ENCODE results near the gene PODXL2.
A peak's percentile ranks its signal among the peaks of the same experiment; 100 is the strongest.

Gene PODXL2

DNA sequence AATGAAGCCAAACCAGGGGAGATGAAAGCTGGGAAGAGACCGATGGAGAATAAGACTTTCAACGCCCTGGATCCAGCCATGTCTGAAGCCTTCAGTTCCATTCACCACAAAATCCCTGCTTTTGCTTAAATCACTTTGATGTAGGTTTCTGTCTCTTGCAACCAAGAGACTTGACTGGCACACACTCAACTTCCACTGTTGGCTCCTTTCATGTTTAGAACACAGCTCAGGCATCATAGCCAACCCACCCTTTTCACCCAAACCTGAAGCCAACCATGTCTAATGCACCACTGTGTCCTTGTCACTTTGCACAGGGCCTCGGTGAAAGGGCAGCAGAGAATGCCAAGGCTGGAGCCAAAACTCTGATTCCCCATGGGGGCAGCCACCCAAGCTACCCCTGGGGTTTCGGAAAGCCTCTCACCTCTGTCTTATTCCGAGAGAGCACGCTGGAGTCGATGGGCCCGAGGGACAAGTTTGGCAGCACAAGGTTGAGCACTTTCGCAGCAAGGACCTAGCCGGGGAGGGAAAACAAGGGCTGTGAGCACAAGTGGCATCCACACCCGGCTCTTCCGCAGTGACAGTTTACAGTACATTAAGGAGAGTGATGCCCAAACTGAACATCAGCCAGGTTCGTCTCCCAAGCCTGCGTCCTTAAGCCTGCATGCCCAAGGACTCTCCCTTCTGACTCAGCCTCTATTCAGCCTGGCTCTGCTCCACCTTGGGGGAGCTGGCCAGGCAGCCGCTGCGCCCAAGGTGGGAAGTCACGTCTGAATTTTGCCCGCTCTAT, 81.4 kb downstream of the PODXL2 start:
- peak; percentile 22 for DNase-seq

DNA sequence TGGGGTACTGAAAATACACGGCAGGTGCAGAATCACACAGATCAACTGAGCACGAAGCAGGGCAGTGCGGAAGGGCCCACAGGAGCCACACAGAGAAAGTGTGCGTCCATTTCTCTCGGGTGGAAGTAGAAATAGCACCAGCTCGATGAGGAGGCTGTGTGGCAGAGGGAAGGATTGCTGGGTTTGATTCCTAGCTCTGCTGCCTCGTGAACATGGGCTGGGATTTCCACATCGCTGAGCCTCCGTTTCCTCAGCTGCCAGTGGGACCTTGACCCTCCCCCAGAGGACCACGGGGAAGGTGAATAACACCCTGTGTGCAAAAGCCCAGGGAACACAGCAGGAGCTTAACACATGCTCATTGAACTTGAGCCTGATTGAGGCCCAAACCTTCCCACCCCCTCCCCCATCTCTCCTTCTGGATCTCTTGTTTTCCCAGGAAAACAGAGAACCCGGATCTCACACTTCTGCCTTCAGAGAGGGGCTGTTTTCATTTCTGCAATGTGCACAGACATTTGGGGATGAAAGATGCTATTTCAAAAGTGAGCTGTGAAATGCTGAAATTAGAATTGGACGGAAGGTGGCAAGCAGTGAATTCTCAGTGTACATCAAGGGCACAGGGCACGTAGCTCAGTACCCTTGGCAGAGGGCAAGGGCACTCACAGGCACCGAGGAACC, 82.2 kb downstream of the PODXL2 start:
- no peak for DNase-seq

DNA sequence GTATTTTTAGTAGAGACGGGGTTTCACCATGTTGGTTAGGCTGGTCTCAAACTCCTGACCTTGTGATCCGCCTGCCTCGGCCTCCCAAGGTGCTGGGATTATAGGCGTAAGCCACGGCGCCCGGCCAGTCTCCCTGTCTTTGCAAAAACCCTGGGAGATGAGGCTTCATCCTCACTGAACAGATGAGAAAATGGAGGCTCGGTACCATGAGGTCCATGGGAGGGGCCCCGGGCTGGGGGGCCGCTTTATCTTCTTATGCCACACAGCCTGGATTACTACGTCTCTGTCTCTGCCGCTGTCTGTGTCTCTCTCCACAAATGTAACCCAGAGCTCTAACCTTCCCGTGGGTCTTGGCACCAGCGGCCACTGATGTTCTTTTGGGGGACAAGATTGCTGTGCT, 82.9 kb downstream of the PODXL2 start:
- no peak for DNase-seq

DNA sequence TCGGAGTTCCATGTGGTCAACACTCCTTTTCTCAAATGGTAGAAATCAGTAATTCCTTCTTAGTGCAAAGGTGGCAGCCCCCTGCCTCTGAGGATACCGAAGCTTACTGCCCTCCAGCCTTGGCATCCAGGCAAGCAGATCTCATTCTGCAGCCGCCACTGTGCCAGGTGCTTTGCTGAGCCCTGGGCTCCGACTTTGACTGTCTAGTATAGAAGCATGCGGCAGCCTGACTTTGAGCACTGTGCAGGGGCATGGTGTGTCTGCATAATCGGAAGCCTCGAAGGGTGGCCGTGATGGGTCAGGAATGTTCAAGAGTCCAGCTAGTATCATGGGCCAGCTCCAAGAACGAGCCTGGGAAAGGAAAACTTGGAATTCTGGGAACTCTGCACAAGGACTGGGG, 83.5 kb downstream of the PODXL2 start:
- DNase-seq = no peak

DNA sequence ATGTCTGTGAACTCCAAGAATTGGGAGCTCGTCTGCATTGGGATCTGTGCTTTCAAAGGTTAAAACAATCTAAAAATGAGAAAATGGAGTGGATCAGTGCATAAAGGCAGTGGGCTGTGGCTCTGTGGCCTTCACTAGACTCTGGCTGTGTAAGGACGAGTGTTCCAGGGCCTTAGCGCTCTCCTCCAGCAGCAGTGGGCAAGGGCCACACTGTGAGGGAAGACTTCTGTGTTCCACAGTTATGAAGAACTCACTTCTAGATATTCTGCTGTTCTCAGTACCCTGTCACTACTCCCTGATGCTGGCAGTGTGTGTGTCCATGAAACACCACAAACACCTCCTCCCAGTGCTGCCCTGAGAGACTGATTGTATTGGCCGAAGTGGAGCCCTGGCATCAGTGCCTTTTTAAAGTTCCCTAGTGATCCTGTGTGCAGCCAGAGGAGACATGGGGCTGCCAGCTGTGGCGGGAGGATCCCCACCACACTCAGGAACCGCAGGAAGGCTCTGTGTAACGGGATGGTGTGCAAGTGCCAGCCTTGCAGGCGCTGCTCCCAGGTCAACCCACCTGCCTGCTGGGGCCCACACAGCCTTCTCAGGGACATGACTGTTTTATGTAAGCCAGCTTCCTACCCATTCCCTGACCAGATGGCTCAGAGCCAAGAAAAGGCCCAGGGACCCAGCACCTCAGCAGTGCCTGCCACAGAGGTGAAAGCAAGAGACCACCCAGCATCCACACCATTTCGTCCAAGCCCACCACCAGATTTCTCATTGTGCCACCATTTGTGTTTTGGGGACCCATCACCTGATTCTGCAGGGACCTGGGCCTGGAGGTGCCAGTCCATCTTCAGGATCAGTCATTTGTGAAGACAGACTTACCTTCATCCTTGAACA, 84.1 kb downstream of the PODXL2 start:
- DNase-seq = no peak

DNA sequence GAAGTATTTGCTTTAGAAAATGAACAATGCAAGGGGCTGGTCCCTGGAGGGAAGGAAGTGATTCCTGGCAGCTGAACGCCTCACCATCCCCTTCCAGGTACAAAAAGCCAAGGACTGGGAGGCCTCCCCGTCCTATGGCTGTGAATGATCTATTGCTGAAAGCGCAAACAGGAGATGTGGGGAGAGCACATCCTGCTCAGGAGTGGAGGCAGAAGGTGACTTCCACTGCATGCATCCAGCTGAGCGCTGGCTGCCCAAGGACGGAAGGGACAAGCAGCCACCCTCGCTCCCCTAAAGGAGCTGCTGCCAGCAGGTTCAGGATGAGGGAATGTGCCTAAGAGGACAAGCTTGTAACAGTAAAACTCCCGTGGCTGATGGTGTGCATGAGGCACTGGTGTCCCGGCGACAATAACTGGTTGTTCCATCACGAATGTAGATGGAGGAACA, 85.2 kb downstream of the PODXL2 start:
- DNase-seq = no peak

DNA sequence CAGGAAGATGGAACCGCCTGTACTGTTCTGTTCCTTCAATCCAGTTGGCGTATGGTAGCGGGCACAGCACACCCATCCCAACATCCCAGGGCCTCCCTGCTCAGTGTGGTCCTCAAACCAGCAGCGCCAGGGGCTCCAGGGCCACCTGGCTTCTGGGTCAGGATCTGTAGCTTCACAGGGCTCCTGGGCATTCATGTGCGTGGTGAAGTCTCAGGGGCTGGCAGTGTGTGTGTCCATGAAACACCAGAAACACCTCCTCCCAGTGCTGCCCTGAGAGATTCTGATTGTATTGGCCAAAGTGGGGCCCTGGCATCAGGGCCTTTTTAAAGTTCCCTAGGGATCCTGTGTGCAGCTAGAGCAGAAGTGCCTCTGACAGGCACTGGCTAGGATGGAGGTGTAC, 85.9 kb downstream of the PODXL2 start:
- no peak for DNase-seq

DNA sequence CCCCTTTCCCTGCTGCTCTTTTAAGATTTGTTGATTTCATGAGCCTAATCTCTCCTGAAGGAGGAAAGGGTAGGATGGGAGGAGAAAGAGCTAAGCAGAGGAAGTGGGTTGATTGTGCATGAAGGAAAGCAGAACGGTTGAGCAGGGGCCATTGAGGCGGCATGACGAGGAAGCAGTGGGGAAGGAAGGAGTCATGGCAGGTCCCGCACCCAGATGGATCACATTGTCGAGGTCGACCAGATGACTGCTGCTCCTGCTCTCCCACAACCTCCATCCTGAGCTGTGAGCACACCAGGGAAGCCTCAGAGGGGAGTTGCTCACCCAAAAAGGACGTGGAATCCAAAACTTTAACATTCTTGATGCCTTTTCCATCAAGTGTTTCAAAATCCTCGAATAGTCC, 86.5 kb downstream of the PODXL2 start:
- DNase-seq = no peak

DNA sequence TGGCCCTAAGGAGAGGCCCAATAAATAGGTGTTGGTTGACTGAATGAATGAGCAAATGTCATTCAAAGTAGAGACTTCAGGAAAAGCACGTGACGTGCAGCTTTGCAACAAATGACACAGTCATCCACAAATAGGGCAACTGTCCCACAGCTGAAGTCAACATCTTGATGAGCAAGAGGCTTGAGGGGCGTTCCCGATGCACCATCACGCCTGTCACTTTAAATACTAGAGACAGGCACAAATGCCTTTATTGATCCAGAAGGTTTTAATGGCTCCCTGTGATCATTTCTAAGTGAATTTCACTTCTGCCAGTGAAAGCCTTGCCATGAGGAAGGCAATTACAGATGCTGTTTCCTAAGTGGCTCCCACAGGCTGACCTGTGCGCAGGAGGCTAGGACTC, 87.4 kb downstream of the PODXL2 start:
- DNase-seq = no peak

DNA sequence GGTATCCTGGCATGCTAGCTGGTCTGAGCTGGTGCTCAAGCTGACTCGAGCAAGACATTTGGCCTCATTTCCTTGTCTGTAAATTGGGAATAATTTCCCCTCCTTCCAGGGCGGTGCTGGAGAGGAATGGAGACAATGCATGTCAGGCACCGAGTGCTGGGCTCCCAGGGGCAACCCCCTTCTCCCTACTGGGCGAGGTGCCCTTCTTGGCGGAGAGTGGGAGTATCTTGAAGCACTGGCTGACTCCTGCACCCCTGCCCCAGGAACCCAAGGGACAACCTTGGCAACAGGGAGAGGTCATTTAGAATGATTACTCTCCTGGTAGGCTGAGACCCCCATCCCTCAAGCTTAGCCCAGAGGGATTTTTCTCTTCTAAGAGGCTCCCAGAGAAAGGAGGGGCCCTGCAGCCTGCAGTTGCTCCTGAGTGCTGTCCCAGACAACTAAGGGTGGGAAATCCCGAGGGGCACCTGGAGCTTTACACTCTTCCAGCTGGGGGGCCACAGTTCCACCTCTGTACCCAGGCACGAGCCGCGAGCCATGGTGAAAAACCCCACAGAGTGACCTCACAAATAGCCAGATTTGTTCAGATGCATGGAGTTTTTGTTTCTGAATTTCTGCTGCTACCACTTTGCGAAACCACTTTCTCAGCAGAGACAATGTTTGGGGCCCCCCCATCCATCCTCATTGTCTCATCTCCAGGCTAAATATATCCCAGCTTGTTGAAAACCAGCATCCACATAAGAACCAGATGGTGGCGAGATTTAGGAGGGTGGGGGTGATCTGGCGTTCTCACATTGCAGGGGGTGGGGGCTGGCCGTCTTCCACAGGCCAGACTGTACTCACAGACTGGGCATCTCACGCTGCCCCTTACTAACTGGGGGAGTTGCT, 88.6 kb downstream of the PODXL2 start:
- DNase-seq = no peak

DNA sequence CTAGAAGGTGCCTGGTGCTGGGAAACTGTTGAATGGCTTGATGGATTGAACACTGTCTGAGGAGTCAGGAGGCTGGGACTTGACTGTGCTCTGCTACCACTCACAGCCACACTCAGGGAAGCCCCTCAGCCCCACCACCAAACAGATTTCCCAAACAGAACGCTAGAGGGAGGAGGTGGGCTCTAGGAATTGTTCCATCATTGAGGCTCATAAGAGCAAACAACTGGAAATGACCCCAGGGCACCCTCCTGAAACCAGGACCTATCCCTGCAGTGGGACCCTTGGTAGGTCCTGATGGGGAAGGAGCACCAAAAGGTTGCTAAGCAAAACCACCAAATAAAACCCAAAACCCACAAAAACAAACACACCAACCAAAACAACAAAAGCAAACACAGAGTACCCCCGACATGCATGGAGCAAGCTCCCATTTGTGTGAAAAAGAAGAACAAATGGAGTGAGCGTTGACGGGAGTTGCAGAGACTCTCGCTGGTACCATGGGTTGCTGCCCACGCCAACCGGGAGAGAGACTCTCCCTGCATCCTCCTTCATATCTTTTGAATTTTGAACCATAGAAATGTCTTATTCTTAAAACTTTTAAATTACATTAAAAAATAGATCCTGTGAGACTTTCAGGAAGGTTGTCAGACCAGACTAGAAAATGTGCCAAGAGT, 89.4 kb downstream of the PODXL2 start:
- no peak for DNase-seq

DNA sequence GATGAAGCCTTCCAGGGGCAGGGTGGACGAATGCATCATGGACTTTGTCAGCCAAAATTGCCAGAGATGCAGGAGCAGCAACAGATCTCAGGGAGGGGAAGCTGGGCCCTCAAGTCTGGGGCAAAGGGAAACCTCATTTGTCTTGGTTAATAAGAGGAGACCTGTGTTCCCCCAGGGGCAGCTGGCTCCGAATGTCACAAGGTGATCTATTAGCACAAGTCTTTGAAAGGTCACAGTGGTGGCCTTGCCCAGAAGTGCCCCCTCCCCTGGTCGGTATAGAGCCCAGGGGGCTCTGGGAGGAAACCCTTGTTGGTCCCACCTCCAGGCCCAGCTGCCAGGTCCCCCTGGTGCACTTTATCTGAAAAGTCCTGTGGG, 89.9 kb downstream of the PODXL2 start:
- DNase-seq = no peak

DNA sequence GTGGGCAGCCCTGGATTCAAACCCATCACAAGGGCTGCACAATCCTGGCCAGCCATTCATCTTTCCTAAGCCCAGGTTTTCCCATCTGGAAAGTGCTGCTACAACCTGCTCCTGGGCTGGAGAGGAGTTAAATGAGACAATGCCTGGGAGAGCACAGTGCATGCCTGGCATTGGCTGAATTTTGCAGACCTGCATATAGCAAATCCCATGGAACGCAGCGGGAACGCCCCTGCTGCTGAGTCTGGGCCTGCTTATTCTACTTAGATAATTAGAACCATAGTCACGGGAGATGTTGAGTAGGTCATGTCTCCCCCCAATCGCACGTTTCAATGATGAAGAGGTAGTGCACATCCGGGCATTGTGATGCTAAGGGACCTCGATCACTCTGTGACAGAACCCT, 90.4 kb downstream of the PODXL2 start:
- DNase-seq = no peak

DNA sequence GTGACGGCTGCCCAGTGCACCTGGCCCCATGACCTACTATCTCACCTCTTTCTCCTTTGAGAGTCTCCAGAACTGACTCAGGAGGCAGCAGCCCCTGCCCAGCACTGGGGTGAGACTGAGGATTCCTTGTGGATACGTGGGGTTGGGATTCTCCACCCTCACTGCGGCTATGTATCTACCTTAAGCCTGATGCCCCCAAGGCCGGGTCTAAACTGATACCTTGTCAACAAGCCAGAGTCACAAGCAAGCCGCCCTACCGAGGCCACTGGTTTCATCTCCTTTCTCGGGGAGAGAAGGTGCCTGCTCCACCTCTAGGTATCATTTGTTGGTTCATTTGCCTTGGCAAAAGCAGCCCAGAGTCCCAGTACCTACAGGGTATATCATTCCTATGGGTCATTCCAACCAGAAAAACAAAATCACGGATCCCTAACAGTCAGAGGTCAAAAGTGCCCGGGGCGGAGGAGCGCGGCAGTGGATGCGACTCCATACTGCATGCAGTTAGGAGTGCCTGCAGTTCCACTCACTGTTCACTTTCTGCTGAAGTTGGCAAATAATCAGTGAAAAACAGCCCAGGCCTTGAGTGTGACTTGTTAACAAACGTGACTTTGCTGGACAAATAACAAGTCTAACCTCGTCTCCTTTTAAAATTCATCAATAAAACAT, 91.3 kb downstream of the PODXL2 start:
- DNase-seq = no peak

DNA sequence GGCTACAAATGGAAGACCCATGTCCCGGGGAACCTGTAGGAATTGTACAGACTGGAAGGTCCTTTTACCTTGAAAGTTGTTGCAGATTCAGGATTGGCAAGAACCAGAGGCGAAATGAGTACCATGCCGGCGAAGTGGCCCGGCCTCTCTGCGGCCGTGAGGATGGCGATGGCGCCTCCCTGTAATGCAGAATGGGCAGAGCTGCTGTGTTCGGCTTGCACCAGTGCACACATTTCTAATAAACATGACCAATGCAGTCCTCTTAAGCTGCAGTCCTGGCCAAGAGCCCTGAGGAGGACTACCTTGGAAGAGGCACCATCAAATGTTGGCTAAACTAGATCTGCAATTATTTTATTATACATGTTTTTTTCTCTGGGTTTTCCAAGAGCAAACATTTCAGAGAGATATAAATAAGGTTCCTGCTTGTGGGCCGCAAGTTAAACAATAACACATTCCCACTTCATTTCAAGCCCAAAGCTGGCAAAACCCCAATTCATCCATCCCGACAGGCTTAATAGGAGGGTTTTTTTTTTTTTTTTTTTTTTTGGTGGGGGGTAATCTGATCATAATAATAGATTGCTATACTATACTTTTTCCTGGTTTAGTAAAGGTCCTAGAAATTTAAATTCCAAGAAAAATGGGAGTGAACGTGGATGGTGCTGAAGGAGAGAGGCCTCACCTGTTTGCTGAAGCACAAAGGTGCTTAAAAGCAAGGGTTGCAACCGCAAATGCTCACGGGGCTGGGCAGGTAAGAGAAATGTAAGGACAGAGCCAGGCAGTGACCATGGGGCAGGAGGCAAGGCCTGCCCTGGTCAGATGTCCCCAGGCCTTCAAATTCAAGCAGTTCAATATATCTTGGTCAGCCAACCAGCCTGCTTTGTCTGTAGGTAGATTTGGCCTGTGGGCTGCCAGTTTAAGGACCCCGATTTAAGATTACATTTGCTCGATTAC, 92.3 kb downstream of the PODXL2 start:
- no peak for DNase-seq

DNA sequence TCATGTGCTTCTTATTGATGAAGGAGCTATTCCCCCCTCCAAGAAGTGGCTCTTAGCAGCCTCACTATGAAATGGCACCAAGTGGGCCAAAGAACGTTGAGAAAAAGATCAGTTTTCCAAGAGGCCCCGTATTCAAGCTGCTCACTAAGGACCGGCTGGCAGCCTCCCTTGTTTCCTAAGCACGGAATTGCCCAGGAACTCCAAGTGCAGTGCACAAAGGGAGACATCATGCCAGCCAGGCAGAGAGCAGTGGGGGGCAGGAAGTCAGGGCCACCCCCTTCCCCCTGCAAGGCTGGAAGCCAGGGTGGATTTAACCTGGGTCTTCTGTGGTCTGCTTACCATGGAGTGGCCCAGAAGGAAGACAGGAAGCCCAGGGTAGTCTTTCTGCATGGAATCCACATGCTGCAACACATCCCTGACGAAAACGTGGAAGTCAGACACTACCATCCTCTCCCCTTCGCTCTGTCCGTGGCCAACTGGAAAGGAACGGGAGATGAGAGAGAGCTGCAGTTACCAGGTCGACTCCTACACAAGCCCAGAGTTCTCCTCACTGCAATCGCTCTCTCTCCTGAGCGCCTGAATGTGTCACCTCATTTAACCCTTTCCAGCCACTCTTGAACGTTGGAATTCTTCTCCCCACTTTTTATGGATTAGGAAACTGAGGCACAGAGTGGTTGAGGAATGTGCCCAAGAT, 93.3 kb downstream of the PODXL2 start:
- DNase-seq = peak; percentile 50

Measured in NCI-H1694 treated with DMSO at 0.1 percent for 48 hours (cell line).